ENCODE measurements around the gene PLXNA3.

The PLXNA3 gene

DNA sequence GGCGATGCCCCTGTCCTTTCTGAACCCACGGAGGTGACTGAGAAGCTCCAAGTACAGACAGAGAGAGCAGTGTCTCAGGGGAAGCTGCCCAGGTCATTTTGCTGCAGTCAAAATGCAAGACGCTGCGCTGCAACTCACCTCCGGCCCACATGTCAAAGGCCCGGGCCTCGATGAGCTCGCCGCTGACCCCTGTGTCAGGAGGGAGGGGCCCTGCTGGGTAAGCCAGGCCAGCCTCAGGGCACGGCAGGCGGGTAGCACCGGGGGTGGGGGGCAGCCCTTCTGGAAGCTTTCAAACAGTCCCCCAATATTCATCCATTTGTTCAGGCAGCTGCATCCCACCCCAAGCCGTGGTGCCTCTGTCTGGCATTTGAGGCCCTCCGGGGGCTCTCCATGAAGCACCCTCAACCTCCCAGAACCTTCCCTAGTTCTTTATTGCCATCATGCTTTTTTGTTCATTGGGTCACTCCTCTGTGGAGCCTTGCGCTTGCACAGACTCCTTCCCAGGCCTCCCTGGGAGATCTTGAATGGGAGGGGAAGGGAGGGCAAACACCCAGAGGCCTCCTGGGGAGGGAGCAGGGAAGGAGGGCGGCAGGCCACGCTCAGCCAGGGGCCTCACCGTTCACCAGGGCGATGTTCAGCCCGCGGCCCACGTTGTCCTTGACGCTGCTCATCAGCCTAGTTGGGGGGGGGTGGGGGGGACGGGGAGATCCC is 49.7 kb downstream of the PLXNA3 start:
- DNase-seq = no peak

DNA sequence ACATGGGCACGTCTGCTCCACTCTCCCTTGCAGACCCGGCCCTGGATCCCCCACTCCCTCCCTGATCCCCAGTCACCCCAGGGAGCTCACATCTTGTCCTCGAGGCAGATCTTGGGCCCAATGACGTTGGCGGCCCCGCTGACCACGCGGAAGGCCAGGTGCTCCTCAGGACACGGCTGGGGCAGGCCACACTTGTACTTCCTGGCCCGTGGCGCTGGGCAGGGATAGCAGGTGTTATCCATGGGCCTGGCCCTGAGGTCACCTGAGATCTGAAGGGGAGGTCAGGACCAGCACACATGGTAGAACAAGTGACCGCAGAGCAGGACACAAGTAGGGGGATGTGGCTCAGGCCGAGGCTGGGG is 50.3 kb downstream of the PLXNA3 start:
- DNase-seq = no peak

DNA sequence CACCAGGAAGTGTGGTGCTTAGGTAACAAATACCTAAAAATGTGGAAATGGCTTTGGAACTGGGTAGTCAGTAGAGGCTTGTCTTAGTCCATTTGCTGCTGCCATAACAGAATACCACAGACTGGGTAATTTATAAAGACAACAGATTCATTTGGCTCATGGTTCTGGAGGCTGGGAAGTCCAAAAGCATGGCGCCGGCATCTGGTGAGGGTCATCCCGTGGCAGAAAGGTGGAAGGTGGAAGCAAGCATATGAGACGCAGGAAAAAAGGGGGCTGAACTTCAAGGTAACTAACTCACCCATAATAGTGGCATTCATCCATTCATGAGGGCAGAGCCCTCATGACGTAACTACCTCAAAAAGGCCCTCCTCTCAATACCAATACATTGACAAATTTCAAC is 51.4 kb downstream of the PLXNA3 start:
- no peak for DNase-seq

DNA sequence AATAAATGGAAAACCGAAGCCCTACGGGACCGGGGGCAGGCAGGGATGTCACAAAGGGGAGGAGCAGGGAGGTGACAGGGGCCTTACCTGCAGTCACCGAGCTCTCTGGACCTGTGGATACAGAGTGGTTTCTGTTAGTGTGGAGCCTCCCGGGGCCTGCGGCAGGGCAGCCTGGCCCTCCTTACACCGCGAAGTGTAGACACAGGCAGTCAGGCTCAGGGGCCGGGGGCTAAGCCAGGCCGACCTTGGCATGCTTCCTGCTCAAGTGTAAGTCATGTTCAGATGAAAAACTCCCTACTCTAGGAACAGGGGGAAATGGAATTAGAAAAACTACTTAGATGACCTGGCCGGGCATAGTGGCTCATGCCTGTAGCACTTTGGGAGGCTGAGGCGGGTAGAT is 53.7 kb downstream of the PLXNA3 start:
- no peak for DNase-seq

DNA sequence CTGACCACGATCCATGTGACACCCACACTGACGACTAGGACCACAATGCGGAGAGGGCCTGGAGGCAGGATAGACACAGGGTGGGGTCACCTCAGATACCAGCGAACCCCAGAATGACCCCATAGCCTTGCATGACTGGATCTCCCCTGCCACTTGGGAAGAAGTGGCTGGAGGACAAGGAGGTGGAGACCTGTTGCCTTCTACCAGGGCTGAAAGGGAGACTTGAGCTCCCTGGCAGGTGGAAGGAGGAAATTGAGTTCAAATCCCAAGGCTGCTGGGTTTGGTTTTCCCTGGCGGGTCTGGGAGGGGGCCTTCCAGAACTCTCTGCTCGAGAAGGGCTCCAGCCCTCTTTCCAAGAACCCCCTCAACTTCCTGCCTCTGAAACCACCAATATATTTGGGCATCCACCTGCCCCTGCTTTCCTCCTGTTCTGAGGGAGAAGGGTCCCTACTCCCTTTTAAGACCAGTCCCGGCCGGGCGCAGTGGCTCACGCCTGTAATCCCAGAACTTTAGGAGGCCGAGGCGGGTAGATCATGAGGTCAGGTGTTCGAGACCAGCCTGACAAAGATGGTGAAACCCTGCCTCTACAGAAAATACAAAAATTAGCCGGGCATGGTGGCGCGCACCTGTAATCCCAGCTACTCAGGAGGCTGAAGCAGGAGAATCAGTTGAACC is 54.9 kb downstream of the PLXNA3 start:
- DNase-seq = no peak

DNA sequence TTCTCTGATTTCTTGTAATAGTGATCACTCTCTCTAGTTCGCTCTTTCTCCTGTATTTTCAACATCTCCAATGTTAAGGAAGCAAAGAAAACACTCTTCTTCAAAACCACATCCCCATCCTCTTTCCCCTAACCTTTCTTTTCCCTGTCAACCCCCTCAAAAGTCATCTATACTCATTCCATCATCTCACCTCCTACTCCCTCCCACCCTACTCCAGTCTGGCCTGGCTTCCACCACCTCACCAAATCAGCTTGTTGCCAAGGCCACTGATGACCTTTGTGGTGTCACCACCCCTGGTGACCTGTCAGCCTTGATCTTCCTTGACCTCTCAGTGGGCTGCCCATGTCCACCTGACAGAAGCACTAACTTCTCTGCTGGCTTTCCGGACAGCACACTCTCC is 55.6 kb downstream of the PLXNA3 start:
- DNase-seq = no peak

DNA sequence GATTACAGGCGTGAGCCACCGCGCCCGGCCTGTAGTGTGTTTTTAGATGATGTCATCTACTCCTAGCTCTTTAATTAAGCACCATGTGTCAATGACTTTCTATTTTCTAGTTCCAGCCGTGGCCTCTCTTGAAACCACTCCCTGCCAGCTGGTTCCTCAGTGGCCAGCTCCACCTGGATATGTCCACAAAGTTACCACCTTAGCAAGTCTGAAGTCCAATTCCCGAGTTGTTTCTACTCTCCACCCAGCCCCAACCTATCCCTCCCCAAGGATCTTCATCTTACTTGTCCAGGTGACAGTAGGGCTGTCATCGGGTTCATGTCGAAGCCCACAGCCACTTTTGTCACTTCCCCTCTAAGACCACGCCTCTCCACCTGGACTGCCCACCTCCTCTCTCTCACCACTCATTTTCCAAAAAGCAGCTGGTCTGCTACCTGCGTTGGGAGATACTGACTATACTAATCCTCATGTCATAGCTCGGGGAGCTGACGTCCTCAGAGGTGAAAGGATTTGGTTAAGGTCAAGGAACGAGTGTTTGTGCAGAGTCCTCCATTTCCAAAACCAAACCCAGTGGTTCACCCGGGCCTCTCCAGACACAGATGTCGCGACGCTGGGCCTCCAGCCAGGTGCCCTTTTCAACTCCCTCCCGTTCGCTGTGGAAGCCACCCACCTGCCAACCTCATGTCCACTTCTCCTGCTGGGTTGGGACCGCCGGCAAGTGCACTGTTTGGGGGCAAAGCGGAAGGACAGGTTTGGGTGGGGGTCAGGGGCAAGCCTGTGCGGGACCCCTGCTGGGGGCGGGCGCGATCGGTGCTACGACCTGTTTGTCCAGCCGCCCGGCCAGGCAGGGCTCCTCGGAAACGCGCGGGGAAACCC is 57.2 kb downstream of the PLXNA3 start:
- DNase-seq = peak; percentile 26

DNA sequence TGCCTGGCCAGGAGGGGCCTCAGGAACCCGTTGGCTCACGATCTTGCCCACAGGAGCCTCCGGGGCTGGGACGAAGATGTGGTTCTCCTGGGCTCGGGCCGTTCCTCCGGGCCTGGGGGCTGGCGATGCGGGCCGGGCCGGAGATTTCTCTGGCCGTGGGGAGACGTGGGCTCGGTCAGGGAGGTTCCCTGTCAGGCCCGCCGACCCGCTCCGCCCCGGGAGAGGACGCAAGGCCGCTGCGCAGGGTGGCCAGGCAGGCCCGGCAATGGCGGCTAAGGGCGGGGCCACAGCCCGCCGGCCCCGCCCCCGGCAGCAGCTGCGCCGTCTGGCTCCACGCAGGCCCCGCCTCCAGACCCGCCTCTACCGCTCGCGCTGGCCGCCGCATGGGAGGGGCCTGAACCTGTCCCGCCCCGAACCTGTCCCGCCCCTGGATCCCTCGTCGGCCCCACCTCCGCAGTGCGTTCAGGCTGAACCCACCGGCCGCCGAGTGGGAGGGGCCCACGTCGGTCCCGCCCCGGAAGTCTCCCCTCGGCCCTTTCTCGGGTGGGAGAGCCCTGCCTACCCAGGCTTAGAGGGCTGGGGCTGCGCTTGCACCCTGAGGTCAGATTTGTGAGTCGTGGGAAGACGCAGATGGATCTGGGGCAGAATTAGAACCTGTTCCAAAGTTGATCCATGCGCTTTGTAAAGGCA is 58.0 kb downstream of the PLXNA3 start, which contains the start of gene FAM3A:
Gene FAM3A, minus strand, starts transcription at position 267 of the 690 bp plus-strand sequence. CDS start 460 bp downstream, outside the sequence.
- DNase-seq = peak; percentile 92

DNA sequence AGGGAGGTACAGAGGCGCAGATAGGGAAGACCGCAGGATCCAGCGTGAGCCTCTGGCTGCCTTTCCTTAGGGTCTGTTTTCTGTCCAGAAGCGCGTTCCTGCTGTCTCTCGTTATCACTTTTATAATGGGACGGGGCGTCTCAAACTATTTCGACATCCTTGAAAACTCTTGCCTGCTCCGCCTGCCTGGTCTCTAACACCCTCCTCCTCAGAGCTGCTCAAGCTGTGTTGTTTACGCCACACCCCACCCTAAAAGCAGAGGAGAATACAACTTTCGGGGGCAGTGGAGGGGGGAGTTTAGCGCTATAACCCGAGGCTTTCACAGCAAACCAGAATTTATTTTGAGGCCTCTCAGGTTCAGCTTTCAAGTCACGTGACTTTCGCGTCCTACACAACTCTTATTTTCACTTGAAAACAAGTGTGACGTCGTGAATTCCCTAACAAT is 58.6 kb downstream of the PLXNA3 start:
- DNase-seq = no peak

DNA sequence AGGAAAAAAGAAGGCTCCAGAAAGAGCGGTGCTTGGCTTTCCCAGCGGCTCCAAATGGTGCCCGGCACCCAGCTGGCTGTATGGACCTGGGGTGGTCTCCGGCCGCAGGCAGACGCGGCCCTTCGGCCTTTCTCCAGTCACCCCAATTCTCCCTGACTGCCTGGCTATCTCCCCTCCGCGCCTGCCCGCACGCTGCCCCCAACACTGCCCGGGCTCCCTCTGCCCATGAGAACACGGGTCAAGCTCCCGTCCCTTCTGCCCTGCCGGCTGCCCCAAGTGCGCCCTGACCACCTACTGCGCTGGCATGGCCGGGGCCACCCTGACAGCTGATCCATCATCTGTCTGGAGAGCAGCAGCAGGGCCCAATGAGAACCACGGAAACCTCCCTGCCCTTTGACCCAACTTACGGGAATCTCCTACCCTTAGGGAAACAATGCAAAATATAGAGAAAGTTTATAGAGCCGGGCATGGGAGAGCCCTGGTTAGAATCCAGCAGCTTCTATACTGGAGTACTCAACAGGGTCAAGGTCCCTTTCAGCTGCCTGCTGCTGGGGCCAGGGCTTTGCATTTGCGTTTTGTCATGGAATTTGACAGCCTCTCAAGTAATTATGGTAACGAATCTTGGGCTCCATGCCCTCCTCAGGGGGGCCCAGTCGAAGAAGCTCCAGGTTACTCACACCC is 59.2 kb downstream of the PLXNA3 start:
- DNase-seq = no peak

DNA sequence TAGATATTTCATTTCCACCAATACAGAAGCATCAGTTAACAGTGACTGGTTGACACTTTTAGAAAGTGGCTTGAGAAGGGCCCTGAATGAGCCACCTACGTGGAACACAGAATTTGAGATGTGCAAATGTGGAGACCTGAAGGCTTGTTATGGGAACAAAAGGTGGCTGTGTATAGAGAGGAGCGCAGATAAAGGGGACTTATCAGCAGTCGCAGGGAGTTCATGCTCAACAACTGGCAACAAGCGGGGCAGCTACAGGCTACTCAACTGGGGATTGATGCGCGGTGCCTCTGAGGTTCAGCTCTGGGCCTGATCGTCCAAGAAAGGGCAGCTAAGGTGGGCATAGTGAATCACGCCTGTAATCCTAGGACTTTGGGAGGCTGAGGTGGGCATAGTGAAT is 61.3 kb downstream of the PLXNA3 start:
- DNase-seq = no peak

DNA sequence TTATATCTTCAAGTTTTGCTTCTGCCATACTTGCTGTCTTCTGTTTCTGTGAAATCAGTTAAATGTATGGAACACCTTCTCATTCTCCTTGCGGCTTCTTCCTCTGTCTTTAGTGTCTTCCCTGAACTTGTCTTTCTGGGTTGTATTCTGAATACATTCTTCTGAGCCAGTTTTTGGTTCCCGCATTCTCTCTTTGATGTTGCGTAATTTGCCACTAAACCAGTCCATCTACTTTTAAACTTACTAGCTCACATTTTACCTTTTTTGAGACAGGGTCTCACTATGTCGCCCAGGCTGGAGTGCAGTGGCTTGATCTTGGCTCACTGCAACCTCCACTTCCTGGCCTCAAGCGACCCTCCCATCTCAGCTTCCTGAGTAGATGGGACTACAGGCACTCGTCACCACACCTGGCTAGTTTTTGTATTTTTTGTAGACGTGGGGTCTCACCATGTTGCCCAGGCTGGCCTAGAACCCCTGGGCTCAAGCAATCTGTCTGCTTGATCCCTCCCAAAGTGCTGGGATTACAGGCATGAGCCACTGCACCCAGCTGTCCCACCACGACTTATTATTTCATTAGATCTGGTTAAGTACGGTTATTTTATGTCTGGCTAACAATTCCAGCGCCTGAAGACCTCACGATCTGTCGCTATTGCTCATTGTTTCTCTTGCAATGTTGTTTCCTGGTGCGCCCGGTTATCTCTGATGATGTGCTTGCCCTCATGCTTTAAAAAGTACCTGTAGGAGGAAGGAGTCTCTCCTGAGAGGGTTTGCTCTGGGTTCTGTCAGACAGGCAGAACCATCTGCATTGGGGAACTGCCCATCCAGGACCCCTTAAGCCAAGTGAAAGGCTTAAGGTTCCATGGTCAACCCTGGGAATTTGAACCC is 67.8 kb downstream of the PLXNA3 start:
- no peak for DNase-seq

DNA sequence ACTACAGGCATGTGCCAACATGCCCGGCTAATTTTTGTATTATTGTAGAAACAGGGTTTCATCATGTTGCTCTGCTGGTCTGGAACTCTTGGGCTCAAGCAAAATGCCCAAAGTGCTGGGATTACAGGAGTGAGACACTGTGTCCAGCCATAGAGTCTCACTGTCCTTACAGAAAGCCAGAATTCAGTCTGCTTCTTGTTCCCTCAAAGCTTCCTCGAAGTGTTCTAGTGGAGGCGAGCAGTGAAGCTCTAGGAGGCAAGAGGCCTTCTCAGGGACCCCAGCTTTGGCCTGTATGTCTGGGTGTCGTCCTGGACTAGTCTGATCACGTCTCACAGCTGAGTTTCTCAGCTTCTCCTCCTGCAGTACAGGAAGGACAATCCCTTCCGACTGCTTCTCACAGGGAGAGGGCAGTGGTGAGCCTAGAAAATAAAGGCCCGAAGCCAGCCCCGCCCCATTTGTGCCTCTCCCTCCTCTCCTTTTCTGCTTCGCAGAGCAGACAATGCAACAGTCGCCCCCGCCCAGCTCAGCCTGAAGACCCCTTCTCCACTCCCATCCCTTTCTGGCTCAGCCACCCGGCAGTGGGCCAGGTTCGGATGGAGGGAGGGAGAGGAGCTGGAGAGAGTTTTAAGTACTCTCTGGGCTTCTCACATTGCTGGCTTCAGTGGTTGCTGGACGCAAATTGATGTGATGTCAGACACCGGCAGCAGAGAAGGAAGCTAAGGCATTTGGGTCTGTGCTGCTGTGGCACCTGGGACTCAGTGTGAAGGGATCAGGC is 69.0 kb downstream of the PLXNA3 start:
- DNase-seq = peak; percentile 61

All from CD4-positive, alpha-beta T cell treated with Interferon gamma for 1 hour (primary cell).